Lower leg skin (tissue), 3 donors: Measurements from ENCODE around the gene ST6GALNAC3.

ENCODE experiments used
- CTCF ChIP-seq, 3 donors: fragments of 450-650 bp; IDR thresholded peaks; one replicate each; pipeline ENCODE4 v1.5.1; 2016; ENCODE audit warnings: antibody characterized with exemption in 3 of 3, mild to moderate bottlenecking in 3 of 3, moderate library complexity in 2 of 3
- POLR2A ChIP-seq, 2 donors: fragments of 450-650 bp; IDR thresholded peaks; one replicate each; pipeline ENCODE4 v1.6.1; 2016 to 2017; ENCODE audit warnings: antibody characterized with exemption in 2 of 2, mild to moderate bottlenecking in 1 of 2, moderate library complexity in 1 of 2

GRCh38 chr1:76068953-76069561 is 5.5 kb upstream of the ST6GALNAC3 start:
- TF ChIP-seq CTCF (IDR thresholded peaks at IDR 0.05) = no peak
- TF ChIP-seq POLR2A (IDR thresholded peaks at IDR 0.05) = no peak
